K562 (cell line): Measurements from ENCODE around the gene NEMF. TPM values are rescaled to one million over a fixed set of nuclear protein-coding genes. Genes with fewer than 3 reads are reported as not detected.
A peak's percentile ranks its signal among the peaks of the same experiment; 100 is the strongest.

Experiments
- CHD1 ChIP-seq: fragments of 200-600 bp; sonication (generic); IDR thresholded peaks from one replicate; pipeline ENCODE4 v1.6.1; 2012; ENCODE audit warnings: mild to moderate bottlenecking, moderate library complexity, low read length, inconsistent platforms
- E2F8 ChIP-seq: fragments of 450-650 bp; IDR thresholded peaks from 2 replicates; pipeline ENCODE4 v1.7.1; 2018; ENCODE audit warnings: mild to moderate bottlenecking, low read depth; ENCODE audit not compliant: partially characterized antibody
- E4F1 ChIP-seq: fragments of 250-450 bp; sonication (Bioruptor Pico); IDR thresholded peaks from 2 replicates; pipeline ENCODE4 v1.5.0; 2021; ENCODE audit warnings: mild to moderate bottlenecking, borderline replicate concordance
- FOXM1 ChIP-seq, 2 experiments: fragments of 450-650 bp in 1 of 2; sonication (generic) in 1 of 2; formaldehyde crosslinking in 1 of 2; IDR thresholded peaks; 2 replicates each; pipeline versions ENCODE4 v1.6.1 to v1.9.0; 2017 to 2022; ENCODE audit warnings: low read depth in 2 of 2, mild to moderate bottlenecking in 2 of 2, missing genetic modification reagents in 1 of 2, moderate library complexity in 1 of 2
- NFE2 ChIP-seq: IDR thresholded peaks from 2 replicates; pipeline ENCODE4 v1.6.1; 2014; ENCODE audit warnings: antibody characterized with exemption, low read depth
- RUNX1 ChIP-seq: sonication (generic); IDR thresholded peaks from 2 replicates; pipeline ENCODE4 v1.6.1; 2016; ENCODE audit warnings: antibody characterized with exemption, low read depth
- TAF15 ChIP-seq: fragments of 200-400 bp; formaldehyde crosslinking; IDR thresholded peaks from 2 replicates; pipeline ENCODE4 v1.6.1; 2017; ENCODE audit warnings: mild to moderate bottlenecking, low read depth, low read length, moderate library complexity
- TFAM ChIP-seq: fragments of 250-450 bp; sonication (Bioruptor Pico); conservative IDR thresholded peaks from 2 replicates; pipeline ENCODE4 v1.5.0; 2021; ENCODE audit warnings: mild to moderate bottlenecking, moderate library complexity
- ZNF445 ChIP-seq: fragments of 250-450 bp; sonication (Bioruptor Pico); IDR thresholded peaks from 2 replicates; pipeline ENCODE4 v1.4.0; 2020; ENCODE audit warnings: low read depth, mild to moderate bottlenecking, moderate library complexity
- ZNF507 ChIP-seq: conservative IDR thresholded peaks from 2 replicates; pipeline ENCODE4 v1.6.1; 2017; ENCODE audit warnings: missing genetic modification characterization, missing compliant biosample characterization
- polyA plus RNA-seq, 8 experiments: library from polyadenylated mRNA; depleted of rRNA in 4 of 8; stranded (reverse) in 5 of 8; unstranded in 3 of 8; fragments of >200 nt; fragmentation: Nextera tagmentation in 2 of 8; fragmentation: Illumina TruSeq in 1 of 8; extraction: Ambion mirVana in 2 of 8; extraction: Trizol in 1 of 8; gene quantifications; 2 replicates each; pipeline versions ENCODE4 v1.2.1 to v1.2.3, GENCODE V29; 2011 to 2014; ENCODE audit warnings: inconsistent platforms in 1 of 8, missing spikeins in 1 of 8
- total RNA-seq, 7 experiments: library from RNA; depleted of rRNA in 6 of 7; stranded (reverse); fragments of >200 nt in 6 of 7; fragmentation: Illumina TruSeq in 2 of 7; extraction: Trizol in 2 of 7; gene quantifications; 2 replicates each; pipeline versions ENCODE4 v1.2.1 to v1.2.3, GENCODE V29; 2011 to 2021; ENCODE audit warnings: low replicate concordance in 1 of 7
- TF ChIP-seq, protein P1 (sequence below): fragments of 450-650 bp; IDR thresholded peaks from 2 replicates; pipeline ENCODE4 v1.6.1; 2017; ENCODE audit warnings: antibody characterized with exemption, mild to moderate bottlenecking
- TF ChIP-seq, protein P2 (sequence below), 2 experiments: fragments of 150-350 bp in 1 of 2; IDR thresholded peaks; 2 replicates each; pipeline ENCODE4 v1.6.1; 2012 to 2016; ENCODE audit warnings: low read depth in 2 of 2, low read length in 2 of 2, mild to moderate bottlenecking in 1 of 2, moderate library complexity in 1 of 2

The NEMF gene
- total and polyA plus RNA-seq, 9 of the 15 experiments (the other 6 are each of a cell fraction or from before 2014, with no cell fraction given) = 38.8 to 94.4 (median 61.0) TPM

GRCh38 chr14:49767571-49768300 is 84.9 kb downstream of the NEMF start, which contains the start of gene KLHDC2 (continued):
- TF ChIP-seq ZNF445 (CRISPR knock-in tag) (no peak), FOXM1 (IDR thresholded peaks at IDR 0.05; ENCODE audit: low read depth) (no peak), FOXM1 (CRISPR knock-in tag; IDR thresholded peaks at IDR 0.05; ENCODE audit: low read depth) (no peak), E4F1 (CRISPR knock-in tag) (no peak), NFE2 (0 out of 2 replicates have a peak, but pooled peaks have one; percentile 1), TFAM (CRISPR knock-in tag) (no peak), ZNF507 (tag) (no peak), TAF15 (no peak), RUNX1 (no peak), CHD1 (no peak), E2F8 (no peak)
- TF ChIP-seq, protein P1, sequence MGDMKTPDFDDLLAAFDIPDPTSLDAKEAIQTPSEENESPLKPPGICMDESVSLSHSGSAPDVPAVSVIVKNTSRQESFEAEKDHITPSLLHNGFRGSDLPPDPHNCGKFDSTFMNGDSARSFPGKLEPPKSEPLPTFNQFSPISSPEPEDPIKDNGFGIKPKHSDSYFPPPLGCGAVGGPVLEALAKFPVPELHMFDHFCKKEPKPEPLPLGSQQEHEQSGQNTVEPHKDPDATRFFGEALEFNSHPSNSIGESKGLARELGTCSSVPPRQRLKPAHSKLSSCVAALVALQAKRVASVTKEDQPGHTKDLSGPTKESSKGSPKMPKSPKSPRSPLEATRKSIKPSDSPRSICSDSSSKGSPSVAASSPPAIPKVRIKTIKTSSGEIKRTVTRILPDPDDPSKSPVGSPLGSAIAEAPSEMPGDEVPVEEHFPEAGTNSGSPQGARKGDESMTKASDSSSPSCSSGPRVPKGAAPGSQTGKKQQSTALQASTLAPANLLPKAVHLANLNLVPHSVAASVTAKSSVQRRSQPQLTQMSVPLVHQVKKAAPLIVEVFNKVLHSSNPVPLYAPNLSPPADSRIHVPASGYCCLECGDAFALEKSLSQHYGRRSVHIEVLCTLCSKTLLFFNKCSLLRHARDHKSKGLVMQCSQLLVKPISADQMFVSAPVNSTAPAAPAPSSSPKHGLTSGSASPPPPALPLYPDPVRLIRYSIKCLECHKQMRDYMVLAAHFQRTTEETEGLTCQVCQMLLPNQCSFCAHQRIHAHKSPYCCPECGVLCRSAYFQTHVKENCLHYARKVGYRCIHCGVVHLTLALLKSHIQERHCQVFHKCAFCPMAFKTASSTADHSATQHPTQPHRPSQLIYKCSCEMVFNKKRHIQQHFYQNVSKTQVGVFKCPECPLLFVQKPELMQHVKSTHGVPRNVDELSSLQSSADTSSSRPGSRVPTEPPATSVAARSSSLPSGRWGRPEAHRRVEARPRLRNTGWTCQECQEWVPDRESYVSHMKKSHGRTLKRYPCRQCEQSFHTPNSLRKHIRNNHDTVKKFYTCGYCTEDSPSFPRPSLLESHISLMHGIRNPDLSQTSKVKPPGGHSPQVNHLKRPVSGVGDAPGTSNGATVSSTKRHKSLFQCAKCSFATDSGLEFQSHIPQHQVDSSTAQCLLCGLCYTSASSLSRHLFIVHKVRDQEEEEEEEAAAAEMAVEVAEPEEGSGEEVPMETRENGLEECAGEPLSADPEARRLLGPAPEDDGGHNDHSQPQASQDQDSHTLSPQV = peak; percentile 69; the same call in 1 of the 2 replicates
- TF ChIP-seq, protein P2, sequence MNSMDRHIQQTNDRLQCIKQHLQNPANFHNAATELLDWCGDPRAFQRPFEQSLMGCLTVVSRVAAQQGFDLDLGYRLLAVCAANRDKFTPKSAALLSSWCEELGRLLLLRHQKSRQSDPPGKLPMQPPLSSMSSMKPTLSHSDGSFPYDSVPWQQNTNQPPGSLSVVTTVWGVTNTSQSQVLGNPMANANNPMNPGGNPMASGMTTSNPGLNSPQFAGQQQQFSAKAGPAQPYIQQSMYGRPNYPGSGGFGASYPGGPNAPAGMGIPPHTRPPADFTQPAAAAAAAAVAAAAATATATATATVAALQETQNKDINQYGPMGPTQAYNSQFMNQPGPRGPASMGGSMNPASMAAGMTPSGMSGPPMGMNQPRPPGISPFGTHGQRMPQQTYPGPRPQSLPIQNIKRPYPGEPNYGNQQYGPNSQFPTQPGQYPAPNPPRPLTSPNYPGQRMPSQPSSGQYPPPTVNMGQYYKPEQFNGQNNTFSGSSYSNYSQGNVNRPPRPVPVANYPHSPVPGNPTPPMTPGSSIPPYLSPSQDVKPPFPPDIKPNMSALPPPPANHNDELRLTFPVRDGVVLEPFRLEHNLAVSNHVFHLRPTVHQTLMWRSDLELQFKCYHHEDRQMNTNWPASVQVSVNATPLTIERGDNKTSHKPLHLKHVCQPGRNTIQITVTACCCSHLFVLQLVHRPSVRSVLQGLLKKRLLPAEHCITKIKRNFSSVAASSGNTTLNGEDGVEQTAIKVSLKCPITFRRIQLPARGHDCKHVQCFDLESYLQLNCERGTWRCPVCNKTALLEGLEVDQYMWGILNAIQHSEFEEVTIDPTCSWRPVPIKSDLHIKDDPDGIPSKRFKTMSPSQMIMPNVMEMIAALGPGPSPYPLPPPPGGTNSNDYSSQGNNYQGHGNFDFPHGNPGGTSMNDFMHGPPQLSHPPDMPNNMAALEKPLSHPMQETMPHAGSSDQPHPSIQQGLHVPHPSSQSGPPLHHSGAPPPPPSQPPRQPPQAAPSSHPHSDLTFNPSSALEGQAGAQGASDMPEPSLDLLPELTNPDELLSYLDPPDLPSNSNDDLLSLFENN (IDR thresholded peaks at IDR 0.05; ENCODE audit: low read depth in 2 of 2, low read length in 2 of 2) = peak in 1 of 2 experiments; percentile 24; a peak in 1 of 4 replicates
